ENCODE measurements around the gene KCNQ5. TPM values are rescaled to one million over a fixed set of nuclear protein-coding genes. Genes with fewer than 3 reads are reported as not detected.

The KCNQ5 gene
- total RNA-seq, 1 experiment from 2014 or later: 0.27 TPM

GRCh38 chr6:73030791-73031782, 409.2 kb downstream of the KCNQ5 start:
- DNase-seq (ENCODE audit: low read depth): no peak
- in situ Hi-C loops (cut with HindIII; ENCODE audit: low pct_unique_long_range_greater_than_20kb, low sequenced_read_pairs): no loop called here

GRCh38 chr6:73032586-73032985, 410.7 kb downstream of the KCNQ5 start:
- DNase-seq (ENCODE audit: low read depth): no peak

GRCh38 chr6:73036689-73037088, 414.8 kb downstream of the KCNQ5 start:
- in situ Hi-C loops (cut with HindIII; ENCODE audit: low pct_unique_long_range_greater_than_20kb, low sequenced_read_pairs): no loop called here
- DNase-seq (ENCODE audit: low read depth): no peak

More at GRCh38 chr6:73032586-73032985, 410.7 kb downstream of the KCNQ5 start:
- in situ Hi-C loops (cut with HindIII; ENCODE audit: low pct_unique_long_range_greater_than_20kb, low sequenced_read_pairs): no loop called here

GRCh38 chr6:73041051-73041450, 419.2 kb downstream of the KCNQ5 start:
- no peak for DNase-seq (ENCODE audit: low read depth)
- in situ Hi-C loops (cut with HindIII; ENCODE audit: low pct_unique_long_range_greater_than_20kb, low sequenced_read_pairs): no loop called here

- DNase-seq (ENCODE audit: low read depth): no peak
- in situ Hi-C loops (cut with HindIII; ENCODE audit: low pct_unique_long_range_greater_than_20kb, low sequenced_read_pairs): no loop called here
Measured at GRCh38 chr6:73042892-73043291, 421.0 kb downstream of the KCNQ5 start.

GRCh38 chr6:73043446-73043845, 421.6 kb downstream of the KCNQ5 start:
- in situ Hi-C loops (cut with HindIII; ENCODE audit: low pct_unique_long_range_greater_than_20kb, low sequenced_read_pairs): no loop called here
- no peak for DNase-seq (ENCODE audit: low read depth)

- no peak for DNase-seq (ENCODE audit: low read depth)
- in situ Hi-C loops (cut with HindIII; ENCODE audit: low pct_unique_long_range_greater_than_20kb, low sequenced_read_pairs): no loop called here
Measured at GRCh38 chr6:73045609-73046008, 423.7 kb downstream of the KCNQ5 start.

GRCh38 chr6:73047801-73048200, 425.9 kb downstream of the KCNQ5 start:
- in situ Hi-C loops (cut with HindIII; ENCODE audit: low pct_unique_long_range_greater_than_20kb, low sequenced_read_pairs): no loop called here
- DNase-seq (ENCODE audit: low read depth): no peak

- in situ Hi-C loops (cut with HindIII; ENCODE audit: low pct_unique_long_range_greater_than_20kb, low sequenced_read_pairs): no loop called here
- no peak for DNase-seq (ENCODE audit: low read depth)
Measured at GRCh38 chr6:73049971-73050594, 428.2 kb downstream of the KCNQ5 start.

GRCh38 chr6:73050706-73051105, 428.8 kb downstream of the KCNQ5 start:
- DNase-seq (ENCODE audit: low read depth): no peak
- in situ Hi-C loops (cut with HindIII; ENCODE audit: low pct_unique_long_range_greater_than_20kb, low sequenced_read_pairs): no loop called here

GRCh38 chr6:73051147-73051546, 429.3 kb downstream of the KCNQ5 start:
- in situ Hi-C loops (cut with HindIII; ENCODE audit: low pct_unique_long_range_greater_than_20kb, low sequenced_read_pairs): no loop called here
- no peak for DNase-seq (ENCODE audit: low read depth)

- no peak for DNase-seq (ENCODE audit: low read depth)
- in situ Hi-C loops (cut with HindIII; ENCODE audit: low pct_unique_long_range_greater_than_20kb, low sequenced_read_pairs): no loop called here
Measured at GRCh38 chr6:73054958-73055357, 433.1 kb downstream of the KCNQ5 start.

GRCh38 chr6:73058736-73059135, 436.9 kb downstream of the KCNQ5 start:
- DNase-seq (ENCODE audit: low read depth): no peak
- in situ Hi-C loops (cut with HindIII; ENCODE audit: low pct_unique_long_range_greater_than_20kb, low sequenced_read_pairs): no loop called here

GRCh38 chr6:73062130-73062529, 440.3 kb downstream of the KCNQ5 start:
- DNase-seq (ENCODE audit: low read depth): no peak
- in situ Hi-C loops (cut with HindIII; ENCODE audit: low pct_unique_long_range_greater_than_20kb, low sequenced_read_pairs): no loop called here

GRCh38 chr6:73062837-73063236, 441.0 kb downstream of the KCNQ5 start:
- in situ Hi-C loops (cut with HindIII; ENCODE audit: low pct_unique_long_range_greater_than_20kb, low sequenced_read_pairs): no loop called here
- no peak for DNase-seq (ENCODE audit: low read depth)

- in situ Hi-C loops (cut with HindIII; ENCODE audit: low pct_unique_long_range_greater_than_20kb, low sequenced_read_pairs): no loop called here
- DNase-seq (ENCODE audit: low read depth): no peak
Measured at GRCh38 chr6:73064266-73064665, 442.4 kb downstream of the KCNQ5 start.

- no peak for DNase-seq (ENCODE audit: low read depth)
- in situ Hi-C loops (cut with HindIII; ENCODE audit: low pct_unique_long_range_greater_than_20kb, low sequenced_read_pairs): no loop called here
Measured at GRCh38 chr6:73073238-73073637, 451.4 kb downstream of the KCNQ5 start.

GRCh38 chr6:73074175-73074574, 452.3 kb downstream of the KCNQ5 start:
- in situ Hi-C loops (cut with HindIII; ENCODE audit: low pct_unique_long_range_greater_than_20kb, low sequenced_read_pairs): no loop called here

GRCh38 chr6:73076211-73076954, 454.5 kb downstream of the KCNQ5 start:
- in situ Hi-C loops (cut with HindIII; ENCODE audit: low pct_unique_long_range_greater_than_20kb, low sequenced_read_pairs): no loop called here
- no peak for DNase-seq (ENCODE audit: low read depth)

More at GRCh38 chr6:73074175-73074574, 452.3 kb downstream of the KCNQ5 start:
- no peak for DNase-seq (ENCODE audit: low read depth)

Data from Caki2 (cell line).